A673 (cell line): ENCODE results near the gene CTNNA2. TPM values are rescaled to one million over a fixed set of nuclear protein-coding genes. Genes with fewer than 3 reads are reported as not detected.

ENCODE experiments used
- BruUV-seq: library from RNA; stranded (reverse); fragments of 400-500 nt; replicated peaks from 2 replicates; lab custom pipeline; 2021; lab: Mats Ljungman, UMichigan
- CTCF ChIA-PET: fragments of 300-600 bp; sonication (Branson Sonifier 250); formaldehyde crosslinking; loops from one replicate; lab custom pipeline; 2022; ENCODE audit warnings: antibody characterized with exemption; lab: Charles Lee
- POLR2A ChIA-PET: fragments of 300-600 bp; sonication (Branson Sonifier 250); formaldehyde crosslinking; loops from one replicate; lab custom pipeline; 2022; ENCODE audit warnings: antibody characterized with exemption; ENCODE audit not compliant: low non-redundant PET; lab: Charles Lee
- DNase-seq: peaks from one replicate; pipeline ENCODE4 v3.0.0-alpha.2; 2015; ENCODE audit warnings: low spot score
- H3K27ac ChIP-seq: fragments of 200-600 bp; sonication (generic); 2 replicates; pipeline ENCODE4 v1.5.1; 2016; ENCODE audit warnings: mixed run types, low read depth, mild to moderate bottlenecking, mixed read lengths, antibody characterized with exemption, low read length; ENCODE audit not compliant: poor library complexity, severe bottlenecking
- H3K27me3 ChIP-seq: fragments of 200-600 bp; sonication (generic); replicated peaks from 2 replicates; pipeline ENCODE4 v1.6.1; 2017; ENCODE audit warnings: mixed run types, low read depth, mild to moderate bottlenecking, mixed read lengths, antibody characterized with exemption, low read length; ENCODE audit not compliant: insufficient read depth, poor library complexity
- H3K36me3 ChIP-seq: fragments of 200-600 bp; sonication (generic); 2 replicates; pipeline ENCODE4 v1.6.1; 2016; ENCODE audit warnings: mixed run types, mild to moderate bottlenecking, mixed read lengths, antibody characterized with exemption, low read length; ENCODE audit not compliant: insufficient read depth, poor library complexity, severe bottlenecking
- H3K4me1 ChIP-seq: fragments of 200-600 bp; sonication (generic); 2 replicates; pipeline ENCODE4 v1.6.1; 2017; ENCODE audit warnings: mixed run types, mild to moderate bottlenecking, mixed read lengths, antibody characterized with exemption, low read length; ENCODE audit not compliant: insufficient read depth, poor library complexity, severe bottlenecking
- H3K4me3 ChIP-seq: fragments of 200-600 bp; sonication (generic); 2 replicates; pipeline ENCODE4 v1.5.1; 2016; ENCODE audit warnings: low read depth, mixed run types, mild to moderate bottlenecking, mixed read lengths, low read length; ENCODE audit not compliant: poor library complexity, severe bottlenecking
- H3K9me3 ChIP-seq: fragments of 200-600 bp; sonication (generic); 2 replicates; pipeline ENCODE4 v1.6.1; 2016; ENCODE audit warnings: mixed run types, low read depth, mild to moderate bottlenecking, mixed read lengths, antibody characterized with exemption, low read length; ENCODE audit not compliant: poor library complexity, severe bottlenecking
- CTCF ChIP-seq: fragments of 300-800, 200-600 bp; sonication (generic); conservative IDR thresholded peaks from 2 replicates; pipeline ENCODE4 v1.5.1; 2017; ENCODE audit warnings: low read depth, mild to moderate bottlenecking, antibody characterized with exemption, low read length, moderate library complexity, mixed read lengths
- EZH2 ChIP-seq: fragments of 200-600 bp; sonication (generic); IDR thresholded peaks from 2 replicates; pipeline ENCODE4 v1.6.1; 2017; ENCODE audit warnings: borderline replicate concordance, low read depth, mild to moderate bottlenecking, mixed read lengths, antibody characterized with exemption, low read length; ENCODE audit not compliant: poor library complexity, severe bottlenecking
- intact Hi-C: fragments of 100-400 bp; cut with micrococcal nuclease; formaldehyde crosslinking; loops from one replicate; pipeline ENCODE4 v1.10.0; 2022; ENCODE audit not compliant: unreplicated experiment
- total RNA-seq: library from RNA; stranded (reverse); gene quantifications from 2 replicates; pipeline ENCODE4 v1.2.3, GENCODE V29; 2021

The CTNNA2 gene
- total RNA-seq, 1 experiment from 2014 or later: not detected

GRCh38 chr2:79622508-79622907, 109.7 kb downstream of the CTNNA2 start:
- Histone ChIP-seq H3K36me3 (no peaks in the 10 kb centered on the region), H3K27ac (no peak overlapping the region), H3K27me3 (no peaks in the 10 kb centered on the region), H3K4me3 (no peak overlapping the region), H3K9me3 (no peaks in the 10 kb centered on the region), H3K4me1 (no peaks in the 10 kb centered on the region)
- BruUV-seq: no TSS peak
- no peak for DNase-seq
- TF ChIP-seq EZH2 (no peak), CTCF (no peak)
- CTCF ChIA-PET: no interaction called here
- POLR2A ChIA-PET: no interaction called here
- intact Hi-C loops: no loop called here

GRCh38 chr2:79627237-79627636, 114.4 kb downstream of the CTNNA2 start:
- H3K27me3 ChIP-seq: no peaks in the 10 kb centered on the region
- H3K4me3 ChIP-seq: no peak overlapping the region
- intact Hi-C loops: no loop called here
- TF ChIP-seq CTCF: no peak
- no peak for TF ChIP-seq EZH2
- ChIA-PET CTCF (no interaction called here), POLR2A (no interaction called here)
- no peak overlapping the region for H3K27ac ChIP-seq
- no peaks in the 10 kb centered on the region for H3K4me1 ChIP-seq
- H3K36me3 ChIP-seq: no peaks in the 10 kb centered on the region
- no peak for DNase-seq
- no TSS peak for BruUV-seq
- no peaks in the 10 kb centered on the region for H3K9me3 ChIP-seq

GRCh38 chr2:79630060-79630459, 117.2 kb downstream of the CTNNA2 start:
- intact Hi-C loops: no loop called here
- BruUV-seq: no TSS peak

More at GRCh38 chr2:79630060-79630459, 117.2 kb downstream of the CTNNA2 start:
- H3K27me3 ChIP-seq: no peaks in the 10 kb centered on the region
- no peaks in the 10 kb centered on the region for H3K36me3 ChIP-seq
- H3K4me3 ChIP-seq: no peak overlapping the region
- TF ChIP-seq EZH2 (no peak), CTCF (no peak)
- peak; percentile 3 for DNase-seq
- no peaks in the 10 kb centered on the region for H3K9me3 ChIP-seq
- H3K27ac ChIP-seq: no peak overlapping the region
- ChIA-PET POLR2A (no interaction called here), CTCF (no interaction called here)
- no peaks in the 10 kb centered on the region for H3K4me1 ChIP-seq
